GM19324 (cell line): ENCODE data around the gene CHRNB2.

ENCODE experiments used
- ATAC-seq: cut with Tn5 transposase; IDR thresholded peaks from one replicate; pipeline ENCODE4 v1.9.1; 2021; ENCODE audit warnings: mild to moderate bottlenecking, moderate library complexity; ENCODE audit not compliant: unreplicated experiment, low FRiP score

CHRNB2 gene

GRCh38 chr1:154577346-154578057, 9.9 kb downstream of the CHRNB2 start:
- ATAC-seq = no peak

- no peak for ATAC-seq
Observed at GRCh38 chr1:154578058-154578418, 10.5 kb downstream of the CHRNB2 start.

- no peak for ATAC-seq
Observed at GRCh38 chr1:154579374-154579773, 11.8 kb downstream of the CHRNB2 start.

GRCh38 chr1:154581766-154582165, 14.2 kb downstream of the CHRNB2 start:
- no peak for ATAC-seq

DNA sequence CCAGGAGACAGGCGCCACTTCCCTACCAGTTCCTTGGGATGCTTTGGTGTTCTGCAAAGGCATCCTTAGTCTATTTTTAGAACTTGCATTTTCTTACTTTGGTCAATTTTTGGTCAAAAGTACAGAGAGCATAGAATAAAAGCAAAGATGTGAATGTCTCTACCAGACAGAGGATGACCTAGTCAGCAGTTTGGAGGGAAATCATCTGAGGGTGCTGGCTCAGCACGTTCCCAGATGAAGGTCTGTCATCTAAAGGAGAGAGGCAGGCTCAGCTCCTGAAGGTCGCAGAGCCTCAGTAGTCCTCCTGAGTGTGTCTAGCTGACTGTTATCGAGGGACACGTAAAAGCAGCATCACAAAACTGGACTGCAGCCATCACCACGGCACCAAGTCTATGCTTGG, 15.3 kb downstream of the CHRNB2 start:
- ATAC-seq = no peak

DNA sequence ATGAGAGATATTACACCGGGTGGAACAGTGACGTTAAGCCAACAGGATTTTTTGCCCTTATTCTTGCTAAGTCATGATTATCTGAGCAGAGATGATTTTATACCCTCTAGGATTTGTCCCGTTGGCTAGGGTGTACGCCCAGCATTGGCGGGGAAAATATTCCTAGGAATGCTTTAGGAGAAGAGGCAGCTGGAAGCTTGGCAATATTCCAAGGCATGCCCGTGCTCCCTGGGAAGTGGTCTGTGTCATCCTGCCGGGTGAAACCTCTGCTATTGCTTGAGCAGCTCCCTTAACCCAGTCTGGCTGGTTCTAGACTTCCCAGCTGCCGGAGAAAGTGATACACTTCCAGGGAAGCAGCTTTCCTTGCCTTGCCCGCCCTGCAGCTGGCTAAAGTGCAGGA, 16.2 kb downstream of the CHRNB2 start:
- ATAC-seq = no peak

GRCh38 chr1:154584267-154584994, 16.9 kb downstream of the CHRNB2 start:
- no peak for ATAC-seq

GRCh38 chr1:154586231-154586630, 18.7 kb downstream of the CHRNB2 start:
- no peak for ATAC-seq

GRCh38 chr1:154586641-154587040, 19.1 kb downstream of the CHRNB2 start:
- ATAC-seq = no peak

GRCh38 chr1:154589780-154590179, 22.2 kb downstream of the CHRNB2 start:
- no peak for ATAC-seq

- no peak for ATAC-seq
Observed at GRCh38 chr1:154590756-154591155, 23.2 kb downstream of the CHRNB2 start.

GRCh38 chr1:154591206-154591605, 23.6 kb downstream of the CHRNB2 start:
- no peak for ATAC-seq

DNA sequence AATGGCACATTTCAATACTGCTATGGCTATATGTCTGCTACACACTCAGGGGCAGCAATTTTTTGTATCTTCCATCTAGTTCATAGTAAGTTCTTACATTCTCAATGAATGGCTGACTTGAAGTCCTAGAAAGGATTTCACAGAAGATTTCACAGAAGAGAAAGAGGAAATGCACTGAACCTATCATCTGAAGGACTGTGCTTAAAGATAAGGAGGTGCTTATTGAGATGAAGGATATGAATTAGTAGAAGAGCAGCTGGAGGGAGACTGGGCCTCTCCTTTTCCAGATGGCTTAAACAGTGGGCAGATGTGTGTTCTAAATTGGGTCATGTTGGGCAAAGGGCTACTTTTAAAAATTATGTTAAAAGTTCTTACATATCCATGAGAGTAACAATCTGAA, 25.8 kb downstream of the CHRNB2 start:
- ATAC-seq = no peak

DNA sequence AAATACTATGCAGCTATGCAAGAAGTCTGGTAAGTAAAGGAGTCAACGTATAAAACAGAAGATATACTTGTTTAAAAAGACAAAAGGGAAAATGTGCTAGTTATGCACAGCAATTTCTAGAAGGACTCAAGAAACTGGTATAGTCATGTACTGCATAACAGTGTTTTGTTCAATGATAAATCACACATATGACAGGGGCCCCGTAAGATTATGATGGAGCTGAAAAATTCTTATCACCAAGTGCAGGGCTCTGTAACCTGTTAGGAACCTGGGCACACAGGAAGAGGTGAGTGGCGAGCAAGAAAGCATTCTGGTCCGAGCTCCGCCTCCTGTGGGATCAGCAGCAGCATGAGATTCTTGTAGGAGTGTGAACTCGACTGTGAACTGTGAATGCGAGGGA, 27.2 kb downstream of the CHRNB2 start:
- no peak for ATAC-seq

- no peak for ATAC-seq
Observed at GRCh38 chr1:154595621-154596020, 28.0 kb downstream of the CHRNB2 start.

GRCh38 chr1:154598871-154599635, 31.5 kb downstream of the CHRNB2 start:
- no peak for ATAC-seq

DNA sequence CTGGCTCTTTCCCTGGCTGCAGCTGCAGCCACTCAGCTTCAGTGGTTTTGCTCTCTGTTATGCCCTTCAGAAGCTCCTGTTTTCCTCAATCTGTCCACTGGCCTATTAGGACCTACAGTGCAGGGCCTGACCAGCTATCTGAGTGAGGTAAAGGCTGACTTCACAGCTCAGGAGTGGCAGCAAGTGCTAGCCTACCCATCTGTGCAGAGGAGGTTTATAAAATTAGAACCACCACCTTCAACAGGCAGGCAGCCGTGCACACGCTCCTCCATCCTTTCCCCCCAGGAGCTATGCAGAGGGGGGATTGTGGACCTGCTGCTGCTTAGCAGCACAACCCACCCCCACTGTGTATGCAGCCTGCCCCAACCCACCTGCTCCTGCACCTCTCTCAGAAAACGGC, 32.1 kb downstream of the CHRNB2 start:
- ATAC-seq = no peak

GRCh38 chr1:154603317-154603716, 35.7 kb downstream of the CHRNB2 start:
- ATAC-seq = no peak

GRCh38 chr1:154605534-154605933, 38.0 kb downstream of the CHRNB2 start:
- no peak for ATAC-seq

GRCh38 chr1:154607106-154607608, 39.6 kb downstream of the CHRNB2 start:
- peak; percentile 18 for ATAC-seq
